Left renal cortex interstitium (tissue), 4 donors: ENCODE measurements around the gene GPATCH2L. TPM values are rescaled to one million over a fixed set of nuclear protein-coding genes. Genes with fewer than 3 reads are reported as not detected.
A peak's percentile ranks its signal among the peaks of the same experiment; 100 is the strongest.

Experiments
- DNase-seq, 4 donors: peaks; one replicate each; pipeline ENCODE4 v3.0.0-alpha.2; 2013; ENCODE audit warnings: low read depth in 4 of 4, low spot score in 2 of 4, missing footprints in 1 of 4
- polyA plus RNA-seq, 4 donors: library from polyadenylated mRNA; unstranded; fragments of 120-200 nt; gene quantifications; one replicate each; pipeline ENCODE4 v1.2.1, GENCODE V29; 2013; ENCODE audit not compliant: insufficient read length in 4 of 4

The GPATCH2L gene
- polyA plus RNA-seq, 4 donors: 27.7 to 43.1 (median 38.1) TPM

DNA sequence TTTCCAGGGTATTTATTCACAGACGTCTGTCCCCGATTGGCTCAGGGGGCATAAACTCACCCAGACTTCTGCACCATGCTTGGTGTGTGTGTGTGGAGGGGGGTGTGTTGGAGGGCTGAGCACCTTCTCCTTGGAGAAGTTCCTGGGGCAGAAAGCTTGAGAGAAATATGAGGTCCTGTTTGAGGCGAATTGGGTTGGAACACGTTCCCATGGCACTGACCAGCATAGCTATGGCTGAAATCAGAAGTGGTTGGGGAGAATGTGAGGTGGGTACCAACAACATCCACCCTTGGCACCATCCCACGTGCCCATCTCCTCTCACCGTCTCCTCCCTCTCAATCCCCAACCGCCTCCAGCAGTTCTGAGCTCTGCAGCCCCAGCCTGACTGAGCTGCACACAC, 16.0 kb upstream of the GPATCH2L start:
- DNase-seq: no peak

DNA sequence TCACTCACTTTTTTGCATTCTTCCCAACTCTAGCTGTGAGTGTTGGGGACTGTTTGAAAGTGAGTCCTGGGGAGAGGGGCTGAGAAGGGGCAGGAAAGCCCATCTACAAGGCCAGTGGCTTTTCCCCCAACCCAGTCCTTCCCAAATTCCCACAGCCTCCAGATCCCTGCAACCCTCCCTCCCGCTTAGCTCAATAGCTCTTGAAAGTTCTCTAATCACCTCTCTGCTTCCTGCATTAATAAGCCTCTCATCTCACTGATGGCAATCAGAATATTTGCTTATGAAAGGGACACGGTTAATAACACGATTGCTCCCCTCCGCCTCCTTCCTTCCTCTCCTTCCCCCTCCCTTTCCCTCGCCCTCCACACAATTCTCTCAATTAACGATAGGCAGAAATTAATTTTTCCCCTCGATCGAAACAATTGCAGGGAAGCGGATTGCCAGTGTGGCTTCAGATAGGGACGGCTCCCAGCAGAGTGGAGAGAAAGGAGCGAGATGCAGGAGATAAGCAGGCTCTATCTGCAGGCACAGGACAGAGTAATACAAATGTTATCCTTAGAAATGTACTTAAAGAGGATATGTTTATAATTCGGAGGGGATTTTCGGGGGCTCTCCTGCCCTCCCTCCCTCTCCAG, 15.1 kb upstream of the GPATCH2L start:
- no peak for DNase-seq

DNA sequence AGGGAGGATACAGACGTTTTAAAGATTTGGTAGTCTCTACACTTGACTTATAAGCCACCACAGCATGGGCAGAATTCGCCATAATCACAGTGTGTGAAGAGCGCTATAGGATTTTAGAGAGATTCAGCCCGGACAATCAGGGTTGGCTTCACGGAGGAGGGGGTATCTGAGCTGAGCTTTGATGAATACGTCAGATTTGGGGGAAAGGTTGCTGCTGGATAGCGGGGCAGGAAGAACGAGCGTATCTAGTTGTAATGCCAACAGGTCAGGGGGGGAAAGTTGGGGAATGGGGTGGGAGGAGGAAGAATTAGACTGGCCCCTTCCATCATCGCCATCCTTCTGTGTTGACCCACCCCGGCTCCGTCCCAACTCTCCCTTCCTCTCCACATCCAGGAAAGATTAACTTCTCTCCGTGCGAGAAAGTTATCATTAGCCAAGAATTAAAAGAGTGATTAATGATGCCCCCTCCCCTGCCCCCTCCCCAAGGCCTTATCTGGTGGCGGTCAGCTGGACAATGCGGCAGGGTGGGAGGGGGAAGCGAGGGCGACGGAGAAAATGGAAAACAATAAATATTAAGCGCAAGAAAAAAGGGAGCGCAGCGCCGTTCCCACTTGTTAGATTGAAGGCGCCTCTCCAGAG, 13.5 kb upstream of the GPATCH2L start:
- DNase-seq: no peak

- DNase-seq: no peak
Measured at GRCh38 chr14:76138758-76139723, 12.7 kb upstream of the GPATCH2L start.

GRCh38 chr14:76143642-76144041, 8.1 kb upstream of the GPATCH2L start:
- DNase-seq: no peak

DNA sequence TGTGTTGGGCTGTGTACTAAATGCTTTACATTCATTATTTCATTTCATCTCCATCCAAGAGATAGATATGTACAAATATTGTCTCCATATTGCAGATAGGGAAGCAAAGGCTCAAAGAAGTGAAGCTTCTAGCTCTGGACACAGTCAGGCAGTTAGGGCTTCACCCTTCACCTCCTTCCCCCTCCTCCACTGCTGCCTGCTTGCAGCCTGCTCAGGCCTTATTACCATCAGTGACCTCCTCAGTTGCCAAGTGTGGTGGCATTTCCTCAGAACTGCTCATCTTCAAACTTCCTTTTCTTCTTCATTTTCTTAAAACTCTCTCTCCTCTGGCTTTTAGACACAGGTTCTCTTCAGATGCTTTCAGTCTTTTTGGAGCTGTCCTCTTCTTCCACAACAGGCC, 4.7 kb upstream of the GPATCH2L start:
- DNase-seq: no peak

GRCh38 chr14:76149196-76149595, 2.5 kb upstream of the GPATCH2L start:
- no peak for DNase-seq

DNA sequence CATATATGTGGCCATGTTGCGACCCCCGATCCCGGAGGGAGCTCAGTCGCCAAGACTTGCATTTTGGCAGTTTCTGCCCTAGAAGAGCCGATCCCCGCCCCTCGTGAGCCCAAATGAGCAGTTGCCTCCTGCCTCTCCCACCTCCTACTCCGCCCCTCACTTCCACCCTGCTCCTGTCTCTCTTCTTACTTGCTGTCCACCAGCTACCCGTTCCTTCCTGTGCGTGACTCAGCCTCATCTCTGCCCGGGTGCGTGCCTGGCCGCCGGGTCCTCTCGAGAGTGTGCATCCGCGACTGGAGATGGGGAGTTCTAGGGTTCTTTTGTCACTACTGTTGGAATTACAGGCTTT, 585 bp downstream of the GPATCH2L start:
- DNase-seq: peak in 1 of 4 donors; percentile 18

- no peak for DNase-seq
Measured at GRCh38 chr14:76153919-76154318, 2.2 kb downstream of the GPATCH2L start.

- no peak for DNase-seq
Measured at GRCh38 chr14:76154539-76155126, 2.9 kb downstream of the GPATCH2L start.

GRCh38 chr14:76163668-76164363, 12.1 kb downstream of the GPATCH2L start:
- no peak for DNase-seq

- DNase-seq: no peak
Measured at GRCh38 chr14:76168531-76168930, 16.8 kb downstream of the GPATCH2L start.

GRCh38 chr14:76169776-76170175, 18.1 kb downstream of the GPATCH2L start:
- DNase-seq: no peak

- no peak for DNase-seq
Measured at GRCh38 chr14:76174982-76175381, 23.3 kb downstream of the GPATCH2L start.

DNA sequence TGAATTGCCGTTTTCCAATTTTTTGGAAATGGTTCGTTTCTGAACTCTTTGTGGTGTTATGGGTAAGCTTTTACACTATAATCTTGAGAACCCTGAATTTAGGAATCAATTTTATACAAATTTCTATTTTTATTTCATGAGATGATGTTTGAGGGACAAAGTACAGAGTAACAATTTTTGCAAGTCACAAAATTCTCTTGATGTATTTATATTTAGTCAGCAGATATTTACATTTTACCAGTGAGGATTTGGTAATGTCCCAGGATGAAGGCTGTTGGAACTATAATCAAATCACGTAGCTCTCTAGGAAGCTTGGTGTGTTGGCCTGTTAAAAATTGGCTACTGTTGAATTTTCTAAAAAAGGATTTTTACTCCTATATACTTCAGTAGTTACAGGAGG, 24.2 kb downstream of the GPATCH2L start:
- DNase-seq: no peak

GRCh38 chr14:76181546-76181945, 29.8 kb downstream of the GPATCH2L start:
- DNase-seq: no peak

DNA sequence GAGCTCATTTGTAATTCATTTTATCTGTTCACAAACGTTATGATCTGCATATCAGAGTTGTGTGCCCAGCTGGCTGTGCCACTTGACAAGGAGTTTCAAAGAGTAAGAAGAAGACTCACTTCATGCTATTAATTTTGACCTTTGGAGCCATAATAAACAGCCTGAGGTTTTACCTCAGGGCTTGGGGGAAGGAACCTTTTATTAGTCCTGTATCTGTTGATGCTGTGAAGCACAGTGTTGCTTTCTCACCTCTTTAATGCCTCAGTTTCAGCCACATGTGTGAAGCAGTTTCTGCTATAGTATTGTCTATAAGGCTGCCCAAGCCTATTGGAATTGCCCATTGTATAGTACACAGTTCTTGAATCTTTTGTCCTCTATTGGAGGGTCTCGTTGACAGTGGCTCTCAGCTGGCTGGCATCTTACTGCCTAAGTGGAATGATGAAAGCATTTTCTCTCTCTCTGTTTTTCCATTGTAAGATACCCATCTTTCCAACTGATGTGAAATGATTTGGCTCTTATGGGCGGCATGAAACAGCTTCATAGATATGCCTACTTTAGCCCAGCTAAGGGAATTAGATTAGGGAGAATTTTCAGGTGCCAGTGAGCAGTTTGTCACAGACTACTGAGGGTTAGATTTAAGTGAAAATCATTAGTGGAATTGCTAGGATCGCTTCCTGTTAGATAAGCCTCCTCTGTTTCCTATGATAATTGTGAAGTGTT, 34.7 kb downstream of the GPATCH2L start:
- DNase-seq: no peak

DNA sequence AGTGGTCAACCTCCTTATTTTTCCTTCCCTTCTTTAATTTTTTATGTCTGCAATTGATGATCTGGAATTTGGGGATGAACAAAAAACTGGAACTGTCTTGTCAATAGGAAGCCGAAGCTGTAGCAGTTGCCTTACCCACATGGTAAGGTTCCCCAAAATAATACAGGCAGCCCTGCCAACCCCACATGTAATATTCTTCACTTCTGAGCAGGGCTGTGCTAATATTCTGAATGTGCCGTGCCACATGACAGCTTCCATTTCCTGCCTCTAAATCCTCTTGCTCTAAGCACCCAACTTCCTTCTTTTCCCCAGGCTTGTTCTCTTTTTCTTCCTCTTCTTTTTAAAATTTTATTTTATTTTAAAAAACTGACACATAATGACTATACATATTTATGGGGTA, 39.6 kb downstream of the GPATCH2L start:
- no peak for DNase-seq

- DNase-seq: no peak
Measured at GRCh38 chr14:76193696-76194095, 42.0 kb downstream of the GPATCH2L start.

DNA sequence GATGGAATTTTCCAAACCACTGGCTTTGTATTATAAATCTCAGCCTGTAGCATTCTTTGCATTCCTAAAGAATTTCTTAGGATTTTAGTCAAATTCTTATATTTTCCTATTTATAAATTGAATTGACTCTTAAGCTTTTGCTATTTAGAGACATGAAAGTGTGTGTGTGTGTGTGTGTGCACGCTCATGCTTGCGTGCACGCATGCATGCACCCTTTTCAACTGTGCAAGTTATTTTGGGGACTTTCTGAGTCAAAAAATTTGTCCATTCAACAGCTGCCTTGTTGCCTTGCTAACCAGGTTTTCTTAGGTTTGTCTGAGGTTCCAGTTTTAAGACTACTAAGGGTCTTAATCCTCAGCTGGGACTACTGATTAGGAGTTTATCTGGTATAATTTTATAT, 42.6 kb downstream of the GPATCH2L start:
- DNase-seq: no peak
